ENCODE results near the gene NHLRC1. TPM values are rescaled to one million over a fixed set of nuclear protein-coding genes. Genes with fewer than 3 reads are reported as not detected.

The NHLRC1 gene
- total RNA-seq, 4 donors from 2014 or later: 0.49 to 1.8 (median 1.3) TPM

DNA sequence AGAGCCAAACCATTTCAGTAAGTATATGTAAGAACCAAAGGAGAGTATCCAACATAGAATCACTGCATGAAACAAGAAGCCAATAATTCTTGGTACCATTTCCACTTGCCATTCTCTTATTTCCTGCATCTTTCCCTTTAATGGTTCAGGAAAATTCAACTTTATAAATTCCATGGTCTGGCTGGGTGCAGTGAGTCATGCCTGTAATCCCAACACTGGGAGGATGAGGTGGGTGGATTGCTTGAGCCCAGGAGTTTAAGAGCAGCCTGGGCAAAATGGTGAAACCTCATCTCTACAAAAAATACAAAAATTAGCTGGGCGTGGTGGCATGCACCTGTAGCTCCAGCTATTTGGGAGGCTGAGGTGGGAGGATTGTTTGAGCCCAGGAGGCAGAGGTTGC is 21.2 kb downstream of the NHLRC1 start:
- no peak overlapping the region for H3K27ac ChIP-seq
- H3K36me3 ChIP-seq: no peaks in the 10 kb centered on the region
- no peak for DNase-seq
- intact Hi-C loops (cut with DNase I): no loop called here
- 69 to 88% methylated on average over 1 of the region's 1 CpG for WGBS, 2 donors
- H3K27me3 ChIP-seq: no peaks in the 10 kb centered on the region
- TF ChIP-seq, protein P1, sequence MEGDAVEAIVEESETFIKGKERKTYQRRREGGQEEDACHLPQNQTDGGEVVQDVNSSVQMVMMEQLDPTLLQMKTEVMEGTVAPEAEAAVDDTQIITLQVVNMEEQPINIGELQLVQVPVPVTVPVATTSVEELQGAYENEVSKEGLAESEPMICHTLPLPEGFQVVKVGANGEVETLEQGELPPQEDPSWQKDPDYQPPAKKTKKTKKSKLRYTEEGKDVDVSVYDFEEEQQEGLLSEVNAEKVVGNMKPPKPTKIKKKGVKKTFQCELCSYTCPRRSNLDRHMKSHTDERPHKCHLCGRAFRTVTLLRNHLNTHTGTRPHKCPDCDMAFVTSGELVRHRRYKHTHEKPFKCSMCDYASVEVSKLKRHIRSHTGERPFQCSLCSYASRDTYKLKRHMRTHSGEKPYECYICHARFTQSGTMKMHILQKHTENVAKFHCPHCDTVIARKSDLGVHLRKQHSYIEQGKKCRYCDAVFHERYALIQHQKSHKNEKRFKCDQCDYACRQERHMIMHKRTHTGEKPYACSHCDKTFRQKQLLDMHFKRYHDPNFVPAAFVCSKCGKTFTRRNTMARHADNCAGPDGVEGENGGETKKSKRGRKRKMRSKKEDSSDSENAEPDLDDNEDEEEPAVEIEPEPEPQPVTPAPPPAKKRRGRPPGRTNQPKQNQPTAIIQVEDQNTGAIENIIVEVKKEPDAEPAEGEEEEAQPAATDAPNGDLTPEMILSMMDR (IDR thresholded peaks at IDR 0.05): no peak
- TF ChIP-seq POLR2A (IDR thresholded peaks at IDR 0.05): no peak
- H3K4me3 ChIP-seq: no peak overlapping the region
- no peaks in the 10 kb centered on the region for H3K9me3 ChIP-seq
- H3K4me1 ChIP-seq: no peaks in the 10 kb centered on the region

- no peak for TF ChIP-seq POLR2A (IDR thresholded peaks at IDR 0.05)
- TF ChIP-seq, protein P1 (IDR thresholded peaks at IDR 0.05): no peak
- no peak for DNase-seq
- H3K4me1 ChIP-seq: no peaks in the 10 kb centered on the region
- no peaks in the 10 kb centered on the region for H3K27me3 ChIP-seq
- no peaks in the 10 kb centered on the region for H3K9me3 ChIP-seq
- WGBS, 2 donors: 63 to 80% methylated on average over 3 of the region's 3 CpGs
- H3K36me3 ChIP-seq: no peaks in the 10 kb centered on the region
- no peak overlapping the region for H3K27ac ChIP-seq
- intact Hi-C loops (cut with DNase I): no loop called here
- H3K4me3 ChIP-seq: no peak overlapping the region
Measured at GRCh38 chr6:18100296-18100695, 22.2 kb downstream of the NHLRC1 start.

DNA sequence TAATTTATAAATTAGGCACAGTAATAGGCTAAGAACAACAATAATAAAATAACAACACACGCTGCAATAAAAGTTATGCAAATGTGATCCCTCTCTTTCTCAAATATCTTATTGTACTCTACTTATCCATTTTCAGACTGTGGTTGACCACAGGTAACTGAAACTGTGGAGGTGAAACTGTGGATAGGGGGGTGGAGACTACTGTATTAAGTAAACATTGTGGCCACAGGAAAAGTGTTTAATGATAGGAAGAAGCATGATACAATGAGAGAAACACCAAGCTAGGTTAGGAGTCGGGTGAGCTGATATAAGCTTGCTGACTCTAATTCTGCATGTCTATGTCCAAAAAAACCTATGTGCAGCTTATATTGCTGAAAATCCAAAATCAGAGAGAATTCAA is 23.0 kb downstream of the NHLRC1 start:
- no peak overlapping the region for H3K27ac ChIP-seq
- H3K9me3 ChIP-seq: no peaks in the 10 kb centered on the region
- H3K4me3 ChIP-seq: no peak overlapping the region
- WGBS, 2 donors: 75 to 85% methylated on average over 2 of the region's 2 CpGs
- H3K36me3 ChIP-seq: no peaks in the 10 kb centered on the region
- DNase-seq: no peak
- intact Hi-C loops (cut with DNase I): no loop called here
- no peaks in the 10 kb centered on the region for H3K27me3 ChIP-seq
- H3K4me1 ChIP-seq: no peaks in the 10 kb centered on the region
- TF ChIP-seq, protein P1 (IDR thresholded peaks at IDR 0.05): no peak
- no peak for TF ChIP-seq POLR2A (IDR thresholded peaks at IDR 0.05)

DNA sequence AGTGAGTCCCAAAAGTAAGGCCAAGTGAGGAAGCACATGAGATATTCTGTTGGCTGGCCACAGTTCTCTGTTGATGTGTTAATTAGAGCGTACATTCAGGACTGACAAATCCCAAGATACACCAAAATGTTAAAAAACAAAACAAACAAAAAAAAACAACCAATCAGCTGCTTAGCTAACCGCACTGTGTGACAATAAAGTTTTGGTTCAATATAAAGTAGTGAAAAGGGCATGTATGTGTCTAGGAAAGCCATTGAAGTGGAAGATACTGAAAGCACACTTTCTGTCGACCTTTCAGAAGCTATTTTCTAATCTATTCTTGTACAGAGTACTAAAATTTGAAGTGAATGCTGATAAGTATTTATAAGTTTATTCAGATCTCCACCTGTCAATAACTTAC is 26.1 kb downstream of the NHLRC1 start:
- TF ChIP-seq, protein P1 (IDR thresholded peaks at IDR 0.05): no peak
- no peak for TF ChIP-seq POLR2A (IDR thresholded peaks at IDR 0.05)
- WGBS, 2 donors: 78 to 79% methylated on average over 3 of the region's 3 CpGs
- Histone ChIP-seq H3K4me3 (no peak overlapping the region), H3K27me3 (no peaks in the 10 kb centered on the region), H3K27ac (no peak overlapping the region), H3K36me3 (no peaks in the 10 kb centered on the region), H3K9me3 (no peaks in the 10 kb centered on the region), H3K4me1 (no peaks in the 10 kb centered on the region)
- DNase-seq: no peak
- intact Hi-C loops (cut with DNase I): no loop called here

DNA sequence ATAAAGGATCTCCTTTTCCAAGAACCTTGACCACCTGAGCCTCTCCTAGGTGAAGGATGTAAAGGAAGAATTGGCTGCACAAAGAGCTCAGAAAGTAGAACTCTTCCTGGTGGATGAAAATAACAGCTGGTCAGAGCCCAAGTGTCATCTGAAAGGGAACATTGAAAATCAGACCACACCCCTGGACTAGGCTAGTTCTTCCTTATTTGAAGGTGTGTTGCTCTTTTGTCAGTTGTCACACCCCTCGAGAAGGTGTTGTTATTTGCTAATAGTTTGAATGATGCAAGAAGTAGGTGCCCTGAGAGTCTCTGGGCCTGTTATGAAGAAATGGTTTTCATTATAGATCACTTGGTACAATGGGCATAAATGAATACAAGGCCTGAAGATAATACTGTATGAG is 31.1 kb downstream of the NHLRC1 start:
- no peaks in the 10 kb centered on the region for H3K36me3 ChIP-seq
- H3K9me3 ChIP-seq: peaks cover 0 to 14% (median 14%) of the 10 kb centered on the region in 3 donors
- H3K27ac ChIP-seq: peak overlapping the region in 2 of 4 donors; percentile 30 to 44
- intact Hi-C loops (cut with DNase I): no loop called here
- 60 to 61% methylated on average over 1 of the region's 1 CpG for WGBS, 2 donors
- H3K4me1 ChIP-seq: no peaks in the 10 kb centered on the region
- H3K27me3 ChIP-seq: no peaks in the 10 kb centered on the region
- no peak for TF ChIP-seq POLR2A (IDR thresholded peaks at IDR 0.05)
- TF ChIP-seq, protein P1 (IDR thresholded peaks at IDR 0.05): no peak
- H3K4me3 ChIP-seq: no peak overlapping the region
- no peak for DNase-seq

All from esophagus squamous epithelium (tissue), 5 donors.